Astrocyte (in vitro differentiated cells and primary cell): ENCODE data around the gene RNF150.

Experiments
- CTCF ChIP-seq: IDR thresholded peaks from 2 replicates; pipeline ENCODE4 v1.5.1; 2011; ENCODE audit warnings: low read depth, mild to moderate bottlenecking, inconsistent platforms, low read length, moderate library complexity; ENCODE audit not compliant: insufficient read depth
- EZH2 ChIP-seq: IDR thresholded peaks from 2 replicates; pipeline ENCODE4 v1.6.1; 2012; ENCODE audit warnings: mild to moderate bottlenecking, low read length, inconsistent platforms; ENCODE audit not compliant: insufficient read depth

DNA sequence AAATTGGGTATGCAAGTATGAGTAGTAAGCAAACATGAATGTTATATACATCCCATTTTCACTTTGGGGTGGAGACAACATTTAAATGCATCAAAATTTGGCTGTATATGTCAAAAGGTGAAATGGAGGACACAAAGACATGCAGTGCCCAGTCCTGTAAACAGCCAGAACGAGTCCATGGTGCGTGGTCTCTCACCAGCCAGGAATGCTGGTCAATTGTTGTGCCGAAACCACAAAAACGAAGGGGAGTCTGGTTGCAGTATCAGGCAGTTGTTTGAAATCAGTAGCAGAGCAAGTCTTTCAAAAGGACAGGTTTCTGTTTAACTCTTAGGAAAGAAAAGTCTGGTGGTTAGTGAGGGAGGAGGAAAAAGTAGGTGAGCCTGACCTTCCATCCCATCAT lies 22.3 kb upstream of the RNF150 start:
- TF ChIP-seq CTCF (no peak), EZH2 (no peak)
